HG03457 (cell line): Measurements from ENCODE around the gene BAAT.

Experiments
- ATAC-seq: cut with Tn5 transposase; IDR thresholded peaks from one replicate; pipeline ENCODE4 v1.9.1; 2021; ENCODE audit warnings: moderate number of reproducible peaks; ENCODE audit not compliant: unreplicated experiment

The BAAT gene

GRCh38 chr9:101398930-101399642, 14.3 kb upstream of the BAAT start:
- ATAC-seq = no peak

GRCh38 chr9:101398068-101398929, 13.5 kb upstream of the BAAT start, which contains the start of the genes MRPL50 and ZNF189:
Gene MRPL50 (minus strand): TSS chr9:101398618. CDS start chr9:101398592, 26 bp downstream.
Gene ZNF189 (plus strand): TSS chr9:101398851. CDS start chr9:101399157, 306 bp downstream.
- peak; percentile 99 for ATAC-seq

GRCh38 chr9:101397746-101398067, 12.9 kb upstream of the BAAT start:
- no peak for ATAC-seq

- ATAC-seq = no peak
Observed at GRCh38 chr9:101394687-101395086, 9.9 kb upstream of the BAAT start.

GRCh38 chr9:101393135-101393534, 8.3 kb upstream of the BAAT start:
- ATAC-seq = no peak

GRCh38 chr9:101388507-101388993, 3.7 kb upstream of the BAAT start:
- no peak for ATAC-seq

- peak; percentile 75 for ATAC-seq
Observed at GRCh38 chr9:101387871-101388506, 3.2 kb upstream of the BAAT start.

GRCh38 chr9:101383361-101383760, 1.4 kb downstream of the BAAT start:
- ATAC-seq = no peak

- ATAC-seq = no peak
Observed at GRCh38 chr9:101381833-101382342, 2.9 kb downstream of the BAAT start.

- no peak for ATAC-seq
Observed at GRCh38 chr9:101381118-101381517, 3.7 kb downstream of the BAAT start.

- no peak for ATAC-seq
Observed at GRCh38 chr9:101380295-101380694, 4.5 kb downstream of the BAAT start.

- ATAC-seq = no peak
Observed at GRCh38 chr9:101376111-101376848, 8.5 kb downstream of the BAAT start.

GRCh38 chr9:101375546-101375945, 9.3 kb downstream of the BAAT start:
- ATAC-seq = no peak

- no peak for ATAC-seq
Observed at GRCh38 chr9:101372327-101373118, 12.3 kb downstream of the BAAT start.

GRCh38 chr9:101371813-101372212, 13.0 kb downstream of the BAAT start:
- ATAC-seq = no peak

- ATAC-seq = no peak
Observed at GRCh38 chr9:101369884-101370531, 14.8 kb downstream of the BAAT start.

GRCh38 chr9:101369286-101369685, 15.5 kb downstream of the BAAT start:
- no peak for ATAC-seq

GRCh38 chr9:101367323-101367722, 17.5 kb downstream of the BAAT start:
- no peak for ATAC-seq

- ATAC-seq = no peak
Observed at GRCh38 chr9:101366038-101366756, 18.6 kb downstream of the BAAT start.
